ENCODE data around the gene DDX46.
"Not testable (repeated sequence)": the region's sequence is repeated elsewhere in the genome, so short reads cannot be mapped to it uniquely, and the experiment has no call there.

Gene DDX46, protein sequence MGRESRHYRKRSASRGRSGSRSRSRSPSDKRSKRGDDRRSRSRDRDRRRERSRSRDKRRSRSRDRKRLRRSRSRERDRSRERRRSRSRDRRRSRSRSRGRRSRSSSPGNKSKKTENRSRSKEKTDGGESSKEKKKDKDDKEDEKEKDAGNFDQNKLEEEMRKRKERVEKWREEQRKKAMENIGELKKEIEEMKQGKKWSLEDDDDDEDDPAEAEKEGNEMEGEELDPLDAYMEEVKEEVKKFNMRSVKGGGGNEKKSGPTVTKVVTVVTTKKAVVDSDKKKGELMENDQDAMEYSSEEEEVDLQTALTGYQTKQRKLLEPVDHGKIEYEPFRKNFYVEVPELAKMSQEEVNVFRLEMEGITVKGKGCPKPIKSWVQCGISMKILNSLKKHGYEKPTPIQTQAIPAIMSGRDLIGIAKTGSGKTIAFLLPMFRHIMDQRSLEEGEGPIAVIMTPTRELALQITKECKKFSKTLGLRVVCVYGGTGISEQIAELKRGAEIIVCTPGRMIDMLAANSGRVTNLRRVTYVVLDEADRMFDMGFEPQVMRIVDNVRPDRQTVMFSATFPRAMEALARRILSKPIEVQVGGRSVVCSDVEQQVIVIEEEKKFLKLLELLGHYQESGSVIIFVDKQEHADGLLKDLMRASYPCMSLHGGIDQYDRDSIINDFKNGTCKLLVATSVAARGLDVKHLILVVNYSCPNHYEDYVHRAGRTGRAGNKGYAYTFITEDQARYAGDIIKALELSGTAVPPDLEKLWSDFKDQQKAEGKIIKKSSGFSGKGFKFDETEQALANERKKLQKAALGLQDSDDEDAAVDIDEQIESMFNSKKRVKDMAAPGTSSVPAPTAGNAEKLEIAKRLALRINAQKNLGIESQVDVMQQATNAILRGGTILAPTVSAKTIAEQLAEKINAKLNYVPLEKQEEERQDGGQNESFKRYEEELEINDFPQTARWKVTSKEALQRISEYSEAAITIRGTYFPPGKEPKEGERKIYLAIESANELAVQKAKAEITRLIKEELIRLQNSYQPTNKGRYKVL

DNA sequence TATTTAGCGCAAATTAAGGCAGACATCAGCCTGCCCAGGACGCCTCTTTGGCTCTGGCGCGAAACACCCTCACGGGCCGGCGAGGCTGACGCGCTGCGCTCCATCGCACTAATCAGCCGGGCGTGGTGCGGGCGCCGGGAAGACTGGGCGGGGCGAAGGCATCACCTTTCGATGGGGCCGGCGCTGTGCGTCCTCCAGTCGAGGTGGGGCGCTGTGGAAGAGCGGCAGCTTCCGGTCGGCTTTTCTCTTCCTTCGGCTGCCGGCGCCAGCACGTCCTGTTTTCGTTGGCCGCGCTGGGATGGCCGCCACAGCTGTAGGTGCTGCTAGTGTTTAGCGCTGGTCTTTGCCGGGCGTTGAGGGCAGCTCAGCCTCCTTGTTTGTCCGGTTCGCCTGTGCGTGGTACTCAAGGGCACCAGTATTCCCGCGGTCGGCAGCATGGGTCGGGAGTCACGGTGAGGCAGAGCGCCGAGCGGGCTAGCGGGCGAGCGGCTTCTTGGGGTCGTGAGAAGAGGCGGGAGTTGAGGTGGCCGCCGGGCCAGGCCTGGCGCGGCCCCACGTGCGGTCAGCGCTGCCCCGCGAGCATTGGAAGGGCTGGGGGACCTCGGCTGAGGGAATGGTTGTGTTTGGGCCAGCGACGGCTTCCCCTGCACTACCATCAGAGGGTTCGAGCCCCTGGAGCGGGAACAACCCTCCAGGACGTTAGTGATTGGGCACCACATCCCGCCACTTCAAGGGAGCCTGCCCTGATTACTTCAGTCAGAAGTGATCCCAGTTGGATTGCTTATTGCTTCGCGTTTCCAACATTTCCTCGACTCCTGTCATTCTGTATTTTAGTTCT, at the start of gene DDX46:
Gene DDX46 (plus strand): TSS at position 276 of the 838 bp plus-strand sequence. CDS start 160 bp downstream, at position 436.
- peak; percentile 86 to 94 for DNase-seq (ENCODE audit: low read depth in 1 of 2, low spot score in 1 of 2)

DNA sequence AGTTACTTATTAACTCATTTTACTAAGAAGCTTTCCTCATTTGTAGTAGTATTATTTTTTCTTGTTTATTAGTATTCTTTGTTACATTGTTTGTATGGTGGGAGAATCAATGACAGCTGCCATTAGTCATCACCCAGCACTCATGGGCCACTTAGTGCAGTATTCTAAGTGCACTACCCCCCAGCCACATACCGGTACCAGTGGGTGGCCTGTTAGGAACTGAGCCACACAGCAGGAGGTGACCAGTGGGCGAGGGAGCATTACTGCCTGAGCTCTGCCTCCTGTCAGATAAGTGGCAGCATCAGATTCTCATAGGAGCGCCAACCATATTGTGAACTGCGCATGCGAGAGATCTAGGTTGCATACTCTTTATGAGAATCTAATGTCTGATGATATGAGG, 44.5 kb upstream of the DDX46 start:
- DNase-seq (ENCODE audit: low read depth in 1 of 2, low spot score in 1 of 2), result no peak

DNA sequence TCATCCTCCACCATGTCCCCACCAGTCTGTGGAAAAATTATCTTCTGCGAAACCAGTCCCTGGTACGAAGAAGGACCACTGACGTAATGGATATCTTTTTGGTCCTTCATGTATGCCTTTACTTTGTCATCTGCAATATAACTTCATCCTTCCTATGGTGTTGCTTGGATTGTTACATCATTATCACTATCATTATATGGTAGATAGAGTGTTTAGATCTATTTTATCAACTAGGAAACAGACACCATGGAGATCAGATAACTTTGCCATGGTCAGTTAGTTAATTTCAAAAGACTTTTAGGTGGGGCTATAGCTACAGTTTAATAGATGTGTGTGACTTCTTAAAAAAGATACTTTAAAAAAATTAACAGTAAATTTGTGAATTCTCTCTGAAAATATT, 44.0 kb upstream of the DDX46 start:
- no peak for DNase-seq (ENCODE audit: low read depth in 1 of 2, low spot score in 1 of 2)

DNA sequence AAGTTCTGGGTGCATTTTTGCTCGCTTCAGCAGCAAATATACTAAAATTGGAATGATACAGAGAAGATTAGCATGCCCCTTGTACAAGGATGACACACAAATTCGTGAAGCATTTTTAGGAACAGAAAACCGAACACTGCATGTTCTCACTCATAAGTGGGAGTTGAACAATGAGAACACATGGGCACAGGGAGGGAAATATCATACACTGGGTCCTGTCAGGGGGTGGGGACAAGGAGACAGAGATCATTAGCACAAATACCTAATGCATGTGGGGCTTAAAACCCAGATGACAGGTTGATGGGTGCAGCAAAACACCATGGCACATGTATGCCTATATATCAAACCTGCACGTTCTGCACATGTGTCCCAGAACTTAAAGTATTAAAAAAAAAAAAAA, 43.1 kb upstream of the DDX46 start:
- not testable (repeated sequence) for DNase-seq (ENCODE audit: low read depth in 1 of 2, low spot score in 1 of 2)

DNA sequence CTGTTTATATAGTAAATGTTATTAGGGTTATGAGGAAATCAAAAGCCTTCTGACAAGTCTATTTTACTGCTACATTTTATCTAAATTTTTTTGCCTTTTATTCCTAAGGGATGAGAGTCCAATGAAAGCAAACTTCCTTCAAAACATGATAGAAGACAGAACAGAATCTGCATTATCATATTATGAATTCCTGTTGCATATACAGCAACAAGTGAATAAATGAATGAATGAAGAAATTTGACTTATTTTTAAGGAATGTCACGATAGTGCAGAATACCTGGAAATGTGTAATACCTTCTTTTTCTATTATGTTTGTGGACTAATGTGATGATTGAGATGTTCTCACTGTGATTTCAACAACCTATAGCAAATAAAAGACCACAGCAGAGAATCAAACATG, 33.7 kb upstream of the DDX46 start:
- no peak for DNase-seq (ENCODE audit: low read depth in 1 of 2, low spot score in 1 of 2)

DNA sequence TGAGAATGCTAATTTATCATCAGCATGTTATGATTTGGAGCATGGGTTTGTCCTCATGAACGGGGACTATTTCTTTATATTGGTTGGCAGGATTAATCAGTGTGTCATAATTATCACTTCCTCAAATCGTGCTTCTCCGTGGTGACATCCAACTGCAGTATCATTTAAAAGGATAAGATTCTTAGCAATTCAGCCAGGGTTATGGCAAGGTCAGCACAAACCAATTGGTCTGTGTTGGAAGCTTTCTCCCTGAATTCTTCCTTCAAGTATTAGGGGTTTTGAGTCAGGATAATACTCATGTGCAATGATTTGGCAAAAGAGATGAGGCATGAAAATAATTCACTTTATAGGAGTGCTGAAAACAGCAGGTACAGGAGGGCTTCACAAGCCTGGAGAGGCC, 25.8 kb upstream of the DDX46 start:
- DNase-seq (ENCODE audit: low read depth in 1 of 2, low spot score in 1 of 2), result no peak

DNA sequence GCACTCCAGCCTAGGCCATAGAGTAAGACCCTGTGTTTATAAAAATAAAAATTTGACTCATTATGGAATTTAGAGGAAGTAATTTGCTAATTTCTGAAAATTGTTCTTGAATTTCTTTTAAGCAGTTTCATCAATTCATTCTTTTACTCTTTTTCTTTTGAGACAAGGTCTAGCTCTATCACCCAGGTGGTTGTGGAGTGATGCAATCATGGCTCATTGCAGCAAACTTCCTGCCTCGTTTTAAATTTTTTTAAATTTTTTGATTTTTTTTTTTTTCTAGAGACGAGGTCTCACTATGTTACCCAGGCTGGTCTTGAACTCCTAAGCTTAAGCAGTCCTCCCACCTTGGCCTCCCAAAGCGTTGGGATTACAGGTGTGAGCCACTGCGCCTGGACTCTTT, 23.3 kb upstream of the DDX46 start:
- DNase-seq (ENCODE audit: low read depth in 1 of 2, low spot score in 1 of 2), result no peak

DNA sequence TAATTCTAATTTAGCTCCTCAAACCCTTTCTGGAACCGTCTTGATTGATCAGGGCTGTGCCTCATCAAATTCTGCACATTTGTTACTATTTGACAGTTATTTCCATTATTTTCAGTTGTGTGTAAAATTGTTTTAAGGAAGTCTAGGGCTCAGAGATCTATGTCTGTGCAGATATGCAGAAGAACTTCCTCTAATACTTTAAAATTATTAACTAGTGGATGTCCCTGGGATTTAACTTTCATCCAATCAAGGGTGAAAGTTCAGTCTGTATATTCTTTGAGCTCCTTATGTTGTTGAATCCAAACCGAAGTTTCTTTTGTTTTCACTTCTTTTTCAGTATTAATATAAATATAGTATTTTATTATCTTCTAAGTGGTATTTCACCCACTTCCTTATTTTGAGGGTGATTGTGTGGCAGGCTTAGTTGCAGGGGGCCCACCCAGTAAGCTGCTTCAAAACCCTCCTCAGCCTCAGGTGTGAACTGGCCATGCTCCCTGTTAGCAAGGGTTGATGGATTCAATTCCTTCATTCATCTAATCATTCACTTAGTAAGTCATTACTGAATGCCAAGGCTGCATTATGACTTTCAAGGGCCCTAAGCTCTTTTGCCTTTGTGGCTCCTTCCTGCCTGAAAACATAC, 22.3 kb upstream of the DDX46 start:
- no peak for DNase-seq (ENCODE audit: low read depth in 1 of 2, low spot score in 1 of 2)

DNA sequence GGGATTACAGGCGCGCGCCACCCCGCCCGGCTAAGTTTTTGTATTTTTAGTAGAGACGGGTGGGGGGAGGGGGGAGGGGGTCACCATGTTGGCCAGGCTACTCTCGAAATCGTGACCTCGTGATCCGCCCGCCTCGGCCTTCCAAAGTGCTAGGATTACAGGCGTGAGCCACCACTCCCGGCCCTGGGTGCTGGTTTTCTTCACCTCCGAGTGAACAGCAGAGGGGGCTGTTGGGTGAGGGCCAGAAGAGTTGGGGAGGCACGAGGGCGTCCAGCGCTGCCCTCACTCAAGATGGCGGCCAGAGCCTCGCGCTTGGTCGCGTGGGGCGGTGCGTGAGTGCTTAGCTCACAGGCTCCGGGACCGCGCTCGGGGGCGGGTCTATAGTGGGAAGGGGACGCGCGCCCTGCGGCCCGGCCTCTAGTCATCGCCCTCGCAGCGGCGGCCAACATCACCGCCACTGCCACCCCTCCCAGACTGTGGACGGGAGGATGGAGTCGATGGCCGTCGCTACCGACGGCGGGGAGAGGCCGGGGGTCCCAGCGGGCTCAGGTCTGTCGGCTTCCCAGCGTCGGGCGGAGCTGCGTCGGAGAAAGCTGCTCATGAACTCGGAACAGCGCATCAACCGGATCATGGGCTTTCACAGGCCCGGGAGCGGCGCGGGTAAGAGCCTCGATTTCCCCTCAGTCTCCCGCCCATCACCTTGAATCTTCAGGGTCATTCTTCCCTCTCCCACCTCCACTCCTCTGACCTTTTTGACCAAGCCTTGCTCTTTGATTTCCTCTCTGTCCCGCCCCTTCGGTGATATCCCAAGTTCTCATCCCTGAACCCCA, 20.2 kb upstream of the DDX46 start, which contains the start of gene CAMLG:
Gene CAMLG (plus strand): TSS at position 416 of the 830 bp plus-strand sequence. CDS start 73 bp downstream, at position 489.
- peak; percentile 94 to 96 for DNase-seq (ENCODE audit: low read depth in 1 of 2, low spot score in 1 of 2)

DNA sequence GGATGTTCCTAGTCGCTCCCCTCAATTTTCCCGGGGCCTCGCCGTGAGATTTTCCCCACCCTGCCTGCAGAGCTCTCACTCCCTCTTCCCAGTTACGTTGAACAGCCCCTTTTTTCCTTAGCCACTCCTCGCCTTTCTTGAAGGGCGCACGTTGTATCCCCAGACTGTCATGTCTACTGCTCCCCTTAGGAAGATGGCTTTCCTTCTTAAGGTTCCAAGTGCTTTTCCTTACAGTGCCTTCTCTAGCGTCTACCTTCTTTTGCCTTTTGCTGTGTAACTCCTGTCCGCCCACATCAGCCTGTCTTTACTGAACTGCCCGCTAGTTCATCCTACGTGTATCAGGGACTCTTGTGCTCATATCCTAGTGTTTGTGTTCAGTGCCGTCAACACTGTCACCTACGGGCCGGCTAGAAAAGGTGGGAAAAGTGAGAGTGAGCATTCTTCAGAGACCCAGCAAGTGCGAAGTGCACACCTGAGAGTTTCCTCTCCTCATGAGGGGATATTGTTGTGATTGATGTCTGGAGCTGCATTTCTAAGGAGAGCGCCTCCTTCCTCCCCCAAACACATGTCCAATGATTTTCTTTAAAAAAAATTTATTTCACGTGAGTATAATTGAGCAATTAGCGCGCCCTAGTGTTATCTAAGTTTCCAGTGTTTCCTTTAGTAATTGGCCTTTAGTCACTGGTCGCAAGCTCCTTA, 19.5 kb upstream of the DDX46 start:
- DNase-seq (ENCODE audit: low read depth in 1 of 2, low spot score in 1 of 2), result no peak

DNA sequence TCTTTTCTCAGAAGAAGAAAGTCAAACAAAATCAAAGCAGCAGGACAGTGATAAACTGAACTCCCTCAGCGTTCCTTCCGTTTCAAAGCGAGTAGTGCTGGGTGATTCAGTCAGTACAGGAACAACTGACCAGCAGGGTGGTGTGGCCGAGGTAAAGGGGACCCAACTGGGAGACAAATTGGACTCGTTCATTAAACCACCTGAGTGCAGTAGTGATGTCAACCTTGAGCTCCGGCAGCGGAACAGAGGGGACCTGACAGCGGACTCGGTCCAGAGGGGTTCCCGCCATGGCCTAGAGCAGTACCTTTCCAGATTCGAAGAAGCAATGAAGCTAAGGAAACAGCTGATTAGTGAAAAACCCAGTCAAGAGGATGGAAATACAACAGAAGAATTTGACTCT, 17.5 kb upstream of the DDX46 start:
- DNase-seq (ENCODE audit: low read depth in 1 of 2, low spot score in 1 of 2), result no peak

DNA sequence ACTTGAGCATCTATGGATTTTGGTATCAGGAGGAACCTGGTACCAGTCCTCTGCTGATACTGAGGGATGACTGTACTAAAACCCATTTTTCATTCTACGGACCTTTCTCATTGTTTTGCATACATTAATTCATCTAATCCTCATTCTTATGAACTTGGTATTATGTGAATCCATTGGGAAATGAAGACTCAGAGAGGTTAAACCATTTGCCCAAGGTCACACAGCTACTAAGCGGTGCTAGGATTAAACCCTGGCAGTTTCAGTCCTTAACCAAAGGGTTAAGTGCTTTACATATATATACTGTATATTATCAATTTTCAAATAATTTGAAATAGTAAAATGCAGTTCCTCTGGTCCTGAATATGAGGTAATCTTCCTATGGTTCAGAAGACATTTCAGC, 16.4 kb upstream of the DDX46 start:
- no peak for DNase-seq (ENCODE audit: low read depth in 1 of 2, low spot score in 1 of 2)

DNA sequence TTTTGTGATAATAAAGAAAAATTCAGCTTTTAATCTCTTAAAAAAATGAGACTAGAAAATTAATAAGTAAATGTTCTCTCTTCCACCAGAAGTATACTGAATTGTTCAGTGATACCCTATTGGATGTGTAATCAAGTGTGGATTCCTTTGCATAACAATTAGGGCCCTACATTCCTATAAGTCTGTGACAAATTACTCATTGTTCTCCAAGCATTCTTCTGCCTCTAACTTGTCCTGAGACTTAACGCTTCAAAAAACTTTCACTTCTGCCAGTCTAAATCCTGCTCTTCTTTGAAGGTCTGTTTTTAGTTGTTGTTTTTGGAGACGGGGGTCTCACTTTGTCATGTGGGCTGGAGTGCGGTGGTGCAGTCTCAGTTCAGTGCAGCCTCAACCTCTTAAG, 9.2 kb upstream of the DDX46 start:
- no peak for DNase-seq (ENCODE audit: low read depth in 1 of 2, low spot score in 1 of 2)

DNA sequence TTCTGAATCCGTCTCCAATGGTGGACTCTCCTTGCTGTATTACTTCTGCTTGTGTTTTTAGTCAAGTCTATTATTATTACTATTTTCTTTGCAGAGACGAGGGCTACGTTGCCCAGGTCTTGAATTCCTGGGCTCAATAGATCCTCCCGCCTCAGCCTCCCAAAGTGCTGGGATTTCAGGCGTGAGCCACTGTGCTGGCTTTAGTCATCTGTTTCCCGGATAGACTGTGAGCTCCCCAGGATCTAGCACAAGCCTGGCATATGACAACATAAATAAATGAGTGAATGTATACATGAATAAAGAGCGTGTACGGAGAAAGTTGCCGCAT, 439 bp upstream of the DDX46 start:
- DNase-seq (ENCODE audit: low read depth in 1 of 2, low spot score in 1 of 2), result no peak

DNA sequence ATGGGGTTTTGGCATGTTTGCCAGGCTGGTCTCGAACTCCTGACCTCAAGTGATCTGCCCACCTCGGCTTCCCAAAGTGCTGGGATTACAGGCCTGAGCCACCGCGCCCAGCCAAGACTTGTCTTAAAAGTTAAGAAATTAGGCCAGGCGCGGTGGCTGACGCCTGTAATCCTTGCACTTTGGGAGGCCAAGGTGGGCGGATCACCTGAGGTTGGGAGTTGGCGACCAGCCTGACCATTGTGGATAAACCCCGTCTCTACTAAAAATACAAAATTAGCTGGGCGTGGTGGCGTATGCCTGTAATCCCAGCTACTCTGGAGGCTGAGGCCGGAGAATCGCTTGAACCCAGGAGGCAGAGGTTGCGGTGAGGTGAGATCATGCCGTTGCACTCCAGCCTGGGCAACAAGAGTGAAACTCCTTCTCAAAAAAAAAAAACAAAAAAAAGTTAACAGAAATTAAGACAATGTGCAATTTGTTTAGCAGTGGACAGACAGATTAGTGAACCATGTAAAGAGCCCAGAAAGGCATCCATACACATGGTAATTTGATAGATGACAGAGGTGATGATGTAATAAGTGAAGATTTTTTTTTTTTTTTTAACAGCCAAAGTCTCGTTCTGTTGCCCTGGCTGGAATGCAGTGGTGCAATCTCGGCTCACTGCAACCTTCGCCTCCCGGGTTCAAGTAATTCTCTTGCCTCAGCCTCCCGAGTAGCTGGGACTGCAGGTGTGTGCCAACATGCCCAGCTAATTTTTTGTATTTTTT, 9.1 kb downstream of the DDX46 start:
- not testable (repeated sequence) for DNase-seq (ENCODE audit: low read depth in 1 of 2, low spot score in 1 of 2)

DNA sequence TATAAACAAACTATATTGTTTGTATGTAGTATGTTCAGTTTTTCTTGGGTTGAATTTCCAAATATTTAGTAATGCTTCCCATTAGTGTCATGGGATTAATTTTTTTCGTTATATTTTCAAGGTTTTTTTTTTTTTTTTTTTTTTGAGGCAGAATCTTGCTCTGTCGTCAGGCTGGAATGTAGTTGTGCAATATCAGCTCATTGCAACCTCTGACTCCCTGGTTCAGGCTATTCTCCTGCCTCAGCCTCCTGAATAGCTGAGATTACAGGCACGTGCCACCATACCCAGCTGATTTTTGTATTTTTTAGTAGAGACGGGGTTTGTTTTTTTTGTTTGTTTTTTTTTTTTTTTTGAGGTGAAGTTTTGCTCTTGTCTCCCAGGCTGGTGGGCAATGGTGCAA, 10.6 kb downstream of the DDX46 start:
- DNase-seq (ENCODE audit: low read depth in 1 of 2, low spot score in 1 of 2), result no peak

DNA sequence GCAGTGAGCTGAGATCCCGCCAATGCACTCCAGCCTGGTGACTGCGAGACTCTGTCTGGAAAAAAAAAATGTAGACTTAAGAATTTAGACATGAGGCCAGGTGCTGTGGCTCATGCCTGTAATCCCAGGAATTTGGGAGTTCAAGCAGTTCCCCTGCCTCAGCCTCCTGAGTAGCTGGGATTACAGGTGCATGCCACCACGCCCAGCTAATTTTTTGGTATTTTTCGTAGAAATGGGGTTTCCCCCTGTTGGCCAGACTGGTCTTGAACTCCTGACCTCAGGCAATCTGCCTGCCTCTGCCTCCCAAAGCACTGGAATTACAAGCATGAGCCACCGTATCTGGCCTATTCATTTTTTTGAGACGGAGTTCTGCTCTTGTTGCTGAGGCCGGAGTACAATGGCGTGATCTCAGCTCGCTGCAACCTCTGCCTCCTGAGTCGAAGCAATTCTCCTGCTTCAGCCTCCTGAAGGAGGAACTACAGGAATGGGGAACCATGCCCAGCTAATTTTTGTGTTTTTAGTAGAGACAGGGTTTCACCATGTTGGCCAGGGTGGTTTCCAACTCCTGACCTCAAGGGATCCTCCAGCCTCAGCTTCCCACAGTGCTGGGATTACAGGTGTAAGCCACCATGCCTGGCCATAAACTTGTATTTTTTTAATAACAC, 14.0 kb downstream of the DDX46 start:
- DNase-seq (ENCODE audit: low read depth in 1 of 2, low spot score in 1 of 2), result no peak

DNA sequence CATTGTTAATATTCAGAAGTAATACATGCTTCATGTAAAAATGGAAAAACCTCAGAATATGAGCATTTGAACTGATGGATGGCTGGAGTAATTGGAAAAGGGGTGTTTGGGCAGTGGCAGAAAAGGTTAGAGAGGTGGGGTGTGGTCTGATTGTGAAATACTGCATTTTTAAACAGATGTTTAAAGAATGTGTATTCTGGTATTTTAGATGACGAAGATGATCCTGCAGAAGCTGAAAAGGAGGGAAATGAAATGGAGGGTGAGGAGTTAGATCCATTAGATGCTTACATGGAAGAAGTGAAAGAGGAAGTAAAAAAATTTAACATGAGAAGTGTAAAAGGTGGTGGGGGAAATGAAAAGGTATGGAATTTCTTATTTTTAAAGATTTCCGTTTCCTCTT, 18.8 kb downstream of the DDX46 start:
- no peak for DNase-seq (ENCODE audit: low read depth in 1 of 2, low spot score in 1 of 2)

Measured in stimulated activated CD4-positive, alpha-beta T cell treated with anti-CD3 and anti-CD28 coated beads, Interleukin-15, amount 100 ng/mL, for 1 hour (primary cell).